HTERT RPE-1 (cell line): ENCODE data around the gene SLC38A2.
"Not testable (repeated sequence)": the region's sequence is repeated elsewhere in the genome, so short reads cannot be mapped to it uniquely, and the experiment has no call there.

ENCODE experiments used
- in situ Hi-C: fragments of 300-500 bp; cut with MboI; formaldehyde crosslinking; loops from 4 replicates; pipeline ENCODE4 v1.14.3; 2020; ENCODE audit warnings: low sequenced_read_pairs

Gene SLC38A2

DNA sequence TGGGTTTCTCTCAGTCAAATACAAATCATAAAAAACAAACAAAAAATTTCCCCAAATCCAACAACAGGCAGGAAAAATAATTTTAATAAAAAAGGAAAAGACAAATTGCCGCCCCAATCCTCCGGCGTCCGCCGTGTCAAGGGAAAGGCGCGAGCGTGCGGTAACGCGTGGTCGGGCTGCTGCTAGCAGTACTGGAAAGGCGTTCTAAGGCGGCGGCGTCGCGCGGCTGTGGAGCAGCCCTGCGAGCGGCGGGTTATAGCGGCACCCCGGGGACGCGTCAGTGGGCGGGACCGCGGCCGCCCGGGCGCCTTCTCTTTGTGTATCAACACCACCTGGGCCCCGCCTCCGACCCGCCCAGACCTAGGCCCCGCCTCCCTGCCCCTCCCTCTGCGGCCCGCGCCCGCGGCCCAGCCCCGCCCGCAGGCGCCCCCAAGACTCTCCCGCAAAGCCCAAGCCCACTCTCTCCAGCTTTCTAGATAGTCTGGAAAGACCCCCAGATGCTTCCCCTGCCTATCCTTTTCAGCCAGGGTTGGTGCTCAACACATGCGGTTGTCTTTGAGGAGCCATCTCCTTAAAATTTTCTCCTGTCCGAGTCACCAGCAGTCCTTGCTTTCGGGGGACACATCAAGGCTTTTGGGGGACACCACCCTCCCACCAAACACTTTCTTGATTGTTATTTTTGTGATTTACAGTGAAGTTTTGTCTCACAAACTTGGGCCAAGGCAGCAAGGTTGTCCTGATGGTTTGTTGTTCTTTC is at the start of gene SLC38A2:
SLC38A2 (minus strand) TSS at position 230 of the 757 bp plus-strand sequence. CDS start 1,480 bp downstream, outside the sequence.
- in situ Hi-C loops: no loop called here

DNA sequence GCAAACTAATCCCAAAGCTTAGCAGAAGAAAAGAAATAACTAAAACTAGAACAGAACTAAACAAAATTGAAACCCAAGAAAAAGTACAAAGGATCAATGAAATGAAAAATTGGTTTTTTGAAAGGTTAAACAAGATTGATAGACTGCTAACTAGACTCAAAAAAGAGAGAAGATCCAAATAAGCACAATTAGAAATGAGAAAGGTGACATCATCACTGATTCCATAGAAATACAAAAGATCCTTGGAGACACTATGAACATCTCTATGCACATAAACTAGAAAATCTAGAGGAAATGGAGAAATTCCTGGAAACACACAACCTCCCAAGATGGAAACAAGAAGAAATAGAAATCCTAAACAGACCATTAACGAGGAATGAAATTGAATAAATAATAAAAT is 47.1 kb upstream of the SLC38A2 start:
- in situ Hi-C loops: no loop called here

DNA sequence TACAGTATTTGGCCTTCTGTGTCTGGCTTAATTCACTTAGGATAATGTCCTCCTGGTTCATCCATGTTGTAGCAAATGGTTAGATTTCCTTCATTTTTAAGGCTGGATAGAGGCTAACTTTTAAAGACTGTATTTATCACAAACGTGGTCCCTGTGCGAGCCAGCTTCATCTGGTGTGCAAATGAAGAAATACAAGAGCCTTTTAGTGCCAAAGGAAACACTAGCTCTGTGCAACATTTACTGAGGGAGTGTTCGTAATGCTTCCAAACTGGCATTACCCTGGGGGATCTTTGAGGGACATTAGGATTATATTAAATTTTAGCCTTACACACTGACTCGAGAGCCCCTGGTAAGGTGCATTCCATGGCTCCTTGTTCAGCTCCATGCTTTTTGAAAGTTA is 43.0 kb upstream of the SLC38A2 start:
- in situ Hi-C loops: no loop called here

DNA sequence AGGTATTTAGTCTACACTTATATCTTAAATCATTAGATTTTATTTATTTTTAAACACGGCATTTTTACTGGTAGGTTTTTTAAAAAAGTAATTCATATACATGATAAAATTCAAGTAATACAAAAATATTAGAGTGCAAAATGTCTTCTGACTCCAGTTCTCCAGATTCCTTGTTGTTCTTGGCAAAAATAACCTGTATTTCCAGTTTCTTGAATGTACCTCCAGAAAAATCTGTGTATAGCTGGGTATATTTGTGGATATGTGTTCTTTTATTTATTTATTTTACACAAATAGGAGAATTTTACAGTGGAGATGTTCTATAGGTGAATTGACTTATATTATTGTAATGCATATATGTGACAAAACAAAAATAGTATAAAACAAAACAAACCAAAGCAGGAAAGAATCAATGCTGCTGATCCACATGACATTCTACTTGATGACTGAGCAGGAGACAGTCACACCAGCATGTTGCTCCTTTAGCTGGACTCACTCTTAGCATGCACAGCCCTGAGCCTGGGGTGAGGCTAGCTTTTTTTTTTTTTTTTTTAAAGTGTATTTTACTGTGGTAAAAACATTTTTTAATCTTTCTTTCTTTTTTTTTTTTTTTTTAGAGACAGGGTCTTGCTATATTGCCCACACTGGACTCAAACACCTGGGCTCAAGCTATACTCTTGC is 42.2 kb upstream of the SLC38A2 start:
- in situ Hi-C loops: no loop called here

DNA sequence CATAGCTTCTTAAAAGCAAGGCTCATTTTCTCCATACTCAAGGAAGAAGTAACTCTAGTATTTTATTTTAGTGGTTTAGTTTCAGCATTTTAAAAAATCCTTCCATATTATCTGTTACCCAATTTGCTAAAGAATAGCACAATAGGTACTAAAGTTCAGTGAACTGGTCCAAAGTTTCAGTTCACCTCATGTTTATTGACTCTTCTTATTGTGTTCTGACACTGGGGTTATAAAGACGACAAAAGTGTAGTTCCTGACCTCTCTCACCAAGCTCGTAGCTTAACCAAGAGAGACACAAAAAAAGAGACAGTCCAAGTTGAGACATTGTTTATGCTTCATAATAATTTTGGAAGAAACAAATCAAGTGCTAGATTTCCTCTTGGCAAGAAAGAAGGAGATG is 40.8 kb upstream of the SLC38A2 start:
- in situ Hi-C loops: no loop called here

DNA sequence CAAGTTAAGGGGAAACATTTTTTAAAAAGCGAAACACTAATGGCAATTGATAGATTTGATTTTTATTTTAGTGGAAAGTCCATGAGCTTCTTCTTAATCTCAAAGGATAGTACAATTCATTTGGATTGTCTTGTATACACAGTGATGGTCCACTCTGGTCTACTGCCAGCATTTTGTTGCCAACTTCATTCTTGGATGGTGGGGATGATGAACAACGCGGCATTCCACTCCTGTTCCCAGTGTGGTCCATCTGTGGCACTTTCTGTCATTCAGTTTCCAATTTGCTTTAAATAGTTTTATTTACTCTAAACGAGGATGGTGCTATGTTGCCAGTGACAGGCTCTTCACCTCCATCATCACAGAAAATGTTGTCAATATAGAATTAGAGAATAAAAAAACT is 40.3 kb upstream of the SLC38A2 start:
- in situ Hi-C loops: no loop called here

DNA sequence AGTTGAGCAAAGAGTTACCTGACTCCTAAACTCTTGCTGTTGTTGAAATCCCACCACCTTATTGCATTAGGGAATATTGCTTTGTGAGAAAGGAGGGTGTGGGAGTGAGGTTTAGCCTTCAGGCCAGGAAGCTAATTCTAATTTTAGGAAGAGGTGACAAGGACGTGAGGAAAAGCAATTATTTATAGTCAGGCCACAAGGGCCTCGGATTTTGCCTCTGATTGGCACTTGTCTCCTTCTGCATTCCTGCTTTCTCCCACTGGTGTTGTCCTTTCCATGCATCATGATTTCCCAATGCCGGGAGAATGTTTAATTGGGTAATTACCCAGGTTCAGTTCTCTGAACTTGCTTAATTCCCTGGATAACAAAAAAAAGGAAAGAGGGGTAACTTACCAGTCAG is 37.9 kb upstream of the SLC38A2 start:
- in situ Hi-C loops: no loop called here

DNA sequence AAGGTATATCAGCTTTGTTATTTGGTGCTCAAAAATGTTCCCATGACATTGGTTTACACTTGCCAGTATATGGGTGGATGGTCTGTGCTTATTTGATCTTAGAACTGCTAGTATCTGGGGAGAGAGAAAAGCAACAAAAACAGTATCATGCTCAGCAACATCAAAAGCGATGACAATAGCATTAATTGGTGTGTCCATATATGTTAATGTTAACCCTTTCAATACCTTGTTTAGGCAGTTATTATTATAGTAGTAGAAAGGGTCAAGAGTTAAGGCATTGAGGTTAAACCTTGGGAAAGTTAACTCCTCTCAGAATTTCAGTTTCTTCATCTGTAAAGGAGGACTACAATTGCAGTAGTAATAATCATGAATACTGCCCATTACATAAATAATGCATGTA is 37.4 kb upstream of the SLC38A2 start:
- in situ Hi-C loops: no loop called here

DNA sequence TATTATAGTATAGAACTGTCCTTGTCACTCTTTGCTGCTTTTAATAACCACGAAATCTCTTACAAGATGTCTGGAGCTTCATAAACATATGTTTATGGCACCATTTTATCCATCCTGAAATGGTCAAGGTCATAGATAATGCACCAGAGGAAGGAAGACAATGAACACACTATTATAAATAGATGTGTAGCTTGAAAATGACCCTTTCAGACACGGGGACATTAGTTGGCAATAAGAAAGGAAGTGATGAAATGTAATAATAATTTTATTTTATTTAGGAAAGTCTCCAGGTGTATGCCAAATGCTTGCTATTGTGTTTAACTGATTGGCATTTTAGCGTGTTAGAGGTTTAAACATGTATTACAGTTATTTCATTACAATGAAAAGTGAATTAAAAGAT is 36.8 kb upstream of the SLC38A2 start:
- in situ Hi-C loops: no loop called here

DNA sequence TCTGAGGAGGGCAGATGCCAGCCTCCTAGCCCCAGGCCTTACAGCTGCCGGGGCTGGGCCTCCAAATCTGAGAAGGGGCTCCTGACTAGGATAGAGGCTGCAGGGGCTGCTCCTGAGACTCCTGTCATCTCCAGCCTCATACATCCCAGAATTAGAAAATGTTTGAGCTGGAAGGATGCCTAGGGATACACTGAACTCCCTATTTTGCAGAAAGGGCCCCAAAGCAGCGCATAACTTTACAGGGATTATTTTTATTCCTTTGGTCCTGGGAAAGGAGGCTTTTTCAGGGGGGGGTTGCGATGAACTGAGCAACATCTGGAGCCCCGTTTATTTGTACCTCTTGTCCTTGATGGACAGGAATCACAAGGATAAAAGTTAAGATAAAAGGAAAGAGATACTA is 35.9 kb upstream of the SLC38A2 start:
- in situ Hi-C loops: no loop called here

DNA sequence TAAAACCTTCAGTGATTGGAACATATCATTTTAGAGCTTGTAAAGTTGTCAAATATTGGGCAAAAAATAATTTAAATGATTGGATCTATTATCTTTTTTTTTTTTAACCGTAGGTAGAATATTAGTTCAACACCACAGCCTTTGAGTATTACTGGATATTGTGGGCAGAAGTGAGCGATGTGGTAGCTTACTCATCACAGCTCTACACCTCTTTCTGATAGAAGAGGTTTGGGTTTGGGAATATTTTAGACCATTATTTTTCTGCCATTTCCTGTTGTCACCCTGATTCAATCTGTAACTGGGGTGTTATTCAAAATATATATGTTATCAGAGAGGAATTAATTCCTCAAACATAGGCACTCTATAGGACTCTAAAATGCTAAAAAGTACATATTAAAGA is 34.8 kb upstream of the SLC38A2 start:
- in situ Hi-C loops: no loop called here

DNA sequence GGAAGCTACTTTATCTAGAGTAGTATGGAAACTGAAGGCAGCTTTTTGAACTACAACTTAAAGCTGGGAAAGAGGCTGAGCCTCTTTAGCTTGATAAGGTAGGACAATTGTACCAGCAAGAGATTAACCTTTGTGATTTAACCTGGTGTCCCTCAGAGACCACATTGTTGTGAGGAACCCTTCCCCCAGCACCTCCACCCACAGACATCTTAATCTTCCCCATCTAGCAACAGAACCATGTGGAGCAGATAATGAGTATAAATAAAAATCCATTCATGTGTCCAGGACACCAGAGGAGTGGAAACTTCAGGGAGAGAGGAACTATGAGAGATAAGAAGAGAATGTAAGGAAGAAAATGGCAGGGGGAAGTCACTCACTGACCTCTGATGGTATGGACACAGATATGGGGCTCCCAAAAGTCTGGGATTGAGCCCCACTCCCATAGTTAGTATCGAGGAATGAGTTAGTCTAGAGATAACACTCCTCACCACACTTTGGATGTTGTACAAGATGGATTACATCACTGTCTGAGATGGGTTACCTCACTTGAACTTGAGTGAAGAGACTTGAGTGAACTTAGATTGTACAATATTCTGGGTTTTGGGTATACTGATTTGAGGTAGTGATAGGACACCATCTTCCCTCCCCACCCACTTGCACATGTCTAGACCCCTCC is 33.9 kb upstream of the SLC38A2 start:
- in situ Hi-C loops: no loop called here

DNA sequence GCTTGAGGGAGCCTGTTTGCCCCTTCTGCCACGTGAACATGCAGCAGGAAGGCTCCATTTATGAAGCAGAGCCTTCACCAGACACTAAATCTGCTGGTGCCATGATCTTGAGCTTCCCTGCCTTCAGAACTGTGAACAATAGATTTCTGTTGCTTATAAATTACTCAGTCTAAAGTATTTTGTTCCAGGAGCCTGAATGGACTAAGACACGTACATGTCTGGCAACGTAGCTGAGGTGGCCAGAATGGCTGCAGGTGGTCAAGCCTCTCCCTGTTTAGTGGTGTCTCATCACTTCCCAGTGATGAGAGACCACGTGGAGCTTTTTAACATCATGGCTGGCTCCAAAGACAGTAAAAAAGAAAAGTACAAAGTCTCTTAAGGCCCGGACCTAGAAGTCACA is 32.2 kb upstream of the SLC38A2 start:
- in situ Hi-C loops: no loop called here

DNA sequence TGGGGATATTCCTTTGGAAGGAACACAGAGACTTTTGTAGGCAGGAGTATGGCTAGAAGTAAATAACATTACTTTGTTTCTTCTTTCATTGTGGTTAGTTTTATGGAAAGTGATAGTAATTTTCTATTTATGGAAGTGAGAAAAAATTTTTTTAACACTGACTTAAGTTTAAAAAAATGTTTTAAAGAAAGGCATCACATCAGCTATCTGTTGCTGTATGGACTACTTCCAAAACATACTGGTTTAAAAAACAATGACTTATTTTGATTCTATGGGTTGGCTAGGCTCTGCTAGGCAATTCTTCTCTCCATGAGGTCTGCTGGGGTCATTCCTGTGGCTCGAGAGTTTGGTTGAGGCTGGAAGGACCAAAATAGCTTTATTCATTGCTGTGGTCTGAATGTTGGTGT is 31.7 kb upstream of the SLC38A2 start:
- in situ Hi-C loops: no loop called here

DNA sequence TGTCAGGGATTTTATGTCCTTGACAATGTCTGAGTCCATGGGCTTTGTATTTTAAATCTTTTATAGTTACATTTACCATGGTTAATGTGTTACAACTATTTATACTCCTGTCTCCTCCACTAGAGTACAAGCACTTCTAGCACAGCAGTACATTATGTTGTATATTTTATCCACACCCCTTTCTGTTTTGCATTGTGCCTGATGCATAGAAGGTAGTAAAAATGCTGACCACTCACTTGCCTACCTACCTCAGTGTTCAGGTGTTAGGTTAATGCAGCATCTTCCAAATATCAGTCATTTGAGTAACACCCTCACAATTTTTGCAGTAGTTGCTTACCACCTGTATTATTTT is 31.1 kb upstream of the SLC38A2 start:
- in situ Hi-C loops: no loop called here

DNA sequence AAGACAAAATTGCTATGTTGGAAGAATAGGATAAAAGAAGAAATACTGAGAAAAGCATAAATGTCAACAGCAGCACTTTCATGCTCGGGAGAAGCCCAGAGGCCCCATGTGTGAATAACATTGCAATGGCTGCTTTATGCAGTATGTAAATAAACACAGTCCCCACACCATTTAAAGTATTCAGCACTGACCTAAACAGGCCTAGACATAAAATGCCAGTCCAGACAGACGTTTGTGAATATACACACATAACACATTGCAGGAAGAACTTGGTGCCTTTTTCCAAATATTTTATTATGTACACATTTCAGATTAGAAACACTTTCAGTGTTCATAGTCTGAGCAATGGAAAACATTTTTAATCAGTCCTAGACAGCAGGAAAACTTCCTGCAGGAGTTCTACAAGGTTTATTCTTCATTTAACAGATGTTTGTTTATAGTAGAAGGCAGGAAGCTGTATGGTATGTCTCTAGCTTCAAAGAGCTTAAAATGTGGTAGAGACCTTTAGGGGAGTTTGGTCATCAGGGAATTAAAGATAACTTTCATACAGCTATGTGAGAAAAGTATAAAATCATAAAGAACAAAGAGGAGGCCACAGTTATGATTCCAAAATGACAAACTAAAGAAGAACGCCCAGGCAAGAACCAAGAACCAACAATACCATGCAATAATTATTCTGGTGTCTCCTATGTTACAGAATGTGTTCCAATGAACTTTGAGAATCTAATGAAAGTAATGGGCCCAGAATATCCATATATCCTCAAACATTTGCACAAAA is 30.6 kb upstream of the SLC38A2 start:
- in situ Hi-C loops: no loop called here

DNA sequence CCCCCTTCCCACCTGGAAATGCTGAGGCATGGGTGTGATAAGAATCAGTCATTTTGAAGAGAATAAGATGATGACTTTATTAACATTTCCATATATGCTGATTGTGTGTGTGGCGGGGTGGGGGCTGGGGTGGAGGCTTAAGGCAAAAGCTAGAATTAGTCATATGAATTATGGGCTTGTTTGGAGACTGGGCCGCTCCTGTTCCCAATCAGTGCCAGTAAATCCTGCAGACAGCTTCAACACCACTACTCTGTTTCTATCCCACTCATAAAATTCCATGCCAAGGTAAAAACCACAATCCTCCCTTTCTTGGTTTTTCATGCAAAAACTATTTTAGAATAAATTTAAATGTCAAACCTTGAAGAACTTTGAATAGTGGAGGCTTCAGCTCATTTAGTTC is 29.9 kb upstream of the SLC38A2 start:
- in situ Hi-C loops: no loop called here

DNA sequence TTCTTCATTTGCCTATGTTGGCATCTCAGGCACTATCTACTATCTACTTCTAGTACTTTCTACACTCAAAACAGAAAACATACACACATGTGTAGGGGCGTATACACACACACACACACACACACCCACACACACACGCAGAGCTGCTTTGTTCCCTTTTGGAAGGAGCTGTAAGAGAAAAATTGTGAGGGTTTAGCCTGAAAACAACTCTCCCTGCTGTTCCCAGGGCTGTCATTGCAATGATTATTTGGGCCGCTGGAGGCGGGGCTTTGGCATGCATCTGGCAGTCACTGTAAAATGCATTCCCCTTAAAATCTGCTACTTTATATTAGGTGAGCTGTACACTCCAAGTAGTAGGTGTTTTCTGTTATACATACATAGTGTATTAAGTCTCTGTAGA is 29.1 kb upstream of the SLC38A2 start:
- in situ Hi-C loops: no loop called here

DNA sequence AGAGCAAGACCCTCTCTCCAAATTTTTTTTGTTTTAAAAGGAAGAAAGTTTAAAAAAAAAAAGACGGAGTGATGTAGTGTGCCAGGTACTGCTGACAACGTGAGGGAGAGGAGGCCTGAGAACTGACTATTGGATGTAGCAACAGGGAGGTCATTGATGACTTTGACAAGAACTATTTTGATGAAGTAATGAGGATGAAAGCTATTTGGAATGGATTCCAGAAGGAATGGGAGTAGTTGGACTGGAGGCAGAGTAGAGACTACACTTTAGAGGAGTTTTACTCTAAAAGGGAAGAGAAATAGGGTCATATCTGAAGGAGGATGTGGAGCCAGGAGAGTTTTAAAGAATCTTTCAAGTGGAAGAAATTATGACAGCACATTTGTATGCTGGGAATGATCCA is 27.8 kb upstream of the SLC38A2 start:
- in situ Hi-C loops: no loop called here

DNA sequence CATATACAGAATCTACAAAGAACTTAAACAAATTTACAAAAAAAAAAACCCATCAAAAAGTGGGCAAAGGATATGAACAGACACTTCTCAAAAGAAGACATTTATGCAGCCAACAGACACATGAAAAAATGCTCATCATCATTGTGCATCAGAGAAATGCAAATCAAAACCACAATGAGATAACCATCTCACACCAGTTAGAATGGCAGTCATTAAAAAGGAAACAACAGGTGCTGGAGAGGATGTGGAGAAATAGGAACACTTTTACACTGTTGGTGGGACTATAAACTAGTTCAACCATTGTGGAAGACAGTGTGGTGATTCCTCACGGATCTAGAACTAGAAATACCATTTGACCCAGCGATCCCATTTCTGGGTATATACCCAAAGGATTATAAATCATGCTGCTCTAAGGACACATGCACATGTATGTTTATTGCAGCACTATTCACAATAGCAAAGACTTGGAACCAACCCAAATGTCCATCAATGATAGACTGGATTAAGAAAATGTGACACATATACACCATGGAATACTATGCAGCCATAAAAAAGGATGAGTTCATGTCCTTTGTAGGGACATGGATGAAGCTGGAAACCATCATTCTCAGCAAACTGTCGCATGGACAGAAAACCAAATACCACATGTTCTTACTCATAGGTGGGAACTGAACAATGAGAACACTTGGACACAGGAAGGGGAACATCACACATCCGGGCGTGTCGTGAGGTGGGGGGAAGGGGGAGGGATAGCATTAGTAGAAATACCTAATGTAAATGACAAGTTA is 27.1 kb upstream of the SLC38A2 start:
- in situ Hi-C loops: not testable (repeated sequence)

DNA sequence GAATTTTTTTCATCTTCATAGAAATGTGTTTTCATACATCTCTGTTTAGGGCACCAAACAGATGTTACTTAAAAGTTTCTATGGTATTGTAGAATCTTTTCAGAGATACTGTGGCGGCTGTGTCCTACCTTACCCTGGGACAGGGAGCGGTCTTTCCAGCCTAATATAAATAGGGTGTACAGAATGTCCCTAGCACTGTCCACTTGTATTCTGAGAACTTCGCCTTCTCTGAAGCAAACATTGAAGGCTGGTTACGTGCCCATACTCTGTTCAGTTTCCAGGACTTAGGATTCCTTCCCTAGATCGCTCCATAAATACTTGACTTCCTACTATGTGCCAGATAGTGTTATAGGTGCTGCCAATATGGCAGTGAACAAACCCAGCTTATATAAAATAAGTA is 24.3 kb upstream of the SLC38A2 start:
- in situ Hi-C loops: no loop called here
